Neuronal stem cell (in vitro differentiated cells): ENCODE results near the gene CADPS.

Experiments
- DNase-seq: peaks from one replicate; pipeline ENCODE4 v3.0.0-alpha.2; 2013; ENCODE audit warnings: low spot score
- H2AFZ ChIP-seq: one replicate; pipeline ENCODE4 v1.6.1; 2013; ENCODE audit warnings: mild to moderate bottlenecking, low read length, inconsistent platforms
- H2AK5ac ChIP-seq: 2 replicates; pipeline ENCODE4 v1.6.1; 2013; ENCODE audit warnings: low read depth, mild to moderate bottlenecking, inconsistent platforms, low read length, moderate library complexity, mixed read lengths
- H2BK120ac ChIP-seq: 2 replicates; pipeline ENCODE4 v1.6.1; 2013; ENCODE audit warnings: low read depth, mild to moderate bottlenecking, inconsistent platforms, low read length, moderate library complexity, mixed read lengths
- H2BK12ac ChIP-seq: one replicate; pipeline ENCODE4 v1.6.1; 2013; ENCODE audit warnings: low read length, inconsistent platforms
- H2BK15ac ChIP-seq: 2 replicates; pipeline ENCODE4 v1.6.1; 2013; ENCODE audit warnings: mild to moderate bottlenecking, low read length, inconsistent platforms, mixed read lengths
- H2BK5ac ChIP-seq: one replicate; pipeline ENCODE4 v1.6.1; 2013; ENCODE audit warnings: inconsistent platforms, mild to moderate bottlenecking, low read length, moderate library complexity
- H3K14ac ChIP-seq: one replicate; pipeline ENCODE4 v1.6.1; 2013; ENCODE audit warnings: low read length, inconsistent platforms
- H3K18ac ChIP-seq: 2 replicates; pipeline ENCODE4 v1.6.1; 2013; ENCODE audit warnings: low read length, inconsistent platforms
- H3K23ac ChIP-seq: 2 replicates; pipeline ENCODE4 v1.6.1; 2013; ENCODE audit warnings: low read depth, mild to moderate bottlenecking, mixed read lengths, low read length, inconsistent platforms; ENCODE audit not compliant: poor library complexity
- H3K27ac ChIP-seq: replicated peaks from 3 replicates; pipeline ENCODE4 v1.5.1; 2013; ENCODE audit warnings: low read length, inconsistent platforms
- H3K27me3 ChIP-seq, 3 experiments: 2 replicates each; pipeline ENCODE4 v1.6.1; 2013; ENCODE audit warnings: low read length in 3 of 3, mild to moderate bottlenecking in 2 of 3, inconsistent platforms in 1 of 3, low read depth in 1 of 3, mixed read lengths in 1 of 3, moderate library complexity in 1 of 3; ENCODE audit not compliant: control insufficient read depth in 3 of 3, insufficient read depth in 3 of 3
- H3K36me3 ChIP-seq, 2 donors: replicated peaks in 1 of 2; 2 replicates each; pipeline ENCODE4 v1.6.1; 2013; ENCODE audit warnings: low read length in 2 of 2; ENCODE audit not compliant: control insufficient read depth in 2 of 2, insufficient read depth in 2 of 2
- H3K4ac ChIP-seq: 2 replicates; pipeline ENCODE4 v1.6.1; 2013; ENCODE audit warnings: inconsistent platforms, mild to moderate bottlenecking, low read length, moderate library complexity
- H3K4me1 ChIP-seq, 2 donors: 1 replicate in 1 of 2; 2 replicates in 1 of 2; pipeline ENCODE4 v1.6.1; 2013; ENCODE audit warnings: low read length in 2 of 2, low read depth in 1 of 2; ENCODE audit not compliant: control insufficient read depth in 2 of 2, insufficient read depth in 1 of 2
- H3K4me2 ChIP-seq: one replicate; pipeline ENCODE4 v1.6.1; 2013; ENCODE audit warnings: mild to moderate bottlenecking, low read length, inconsistent platforms; ENCODE audit not compliant: insufficient read depth, poor library complexity, severe bottlenecking
- H3K4me3 ChIP-seq, 2 donors: 2 replicates each; pipeline ENCODE4 v1.5.1; 2013; ENCODE audit warnings: low read length in 2 of 2, mild to moderate bottlenecking in 2 of 2, inconsistent platforms in 1 of 2, moderate library complexity in 1 of 2
- H3K79me1 ChIP-seq: one replicate; pipeline ENCODE4 v1.6.1; 2013; ENCODE audit warnings: low read depth, mild to moderate bottlenecking, inconsistent platforms, low read length, moderate library complexity
- H3K9ac ChIP-seq: one replicate; pipeline ENCODE4 v1.6.1; 2013; ENCODE audit warnings: mild to moderate bottlenecking, low read depth, low read length, inconsistent platforms; ENCODE audit not compliant: poor library complexity
- H3K9me3 ChIP-seq, 2 donors: replicated peaks in 1 of 2; 2 replicates each; pipeline versions ENCODE3 to v1.6.1; 2013; ENCODE audit warnings: low read length in 2 of 2, mild to moderate bottlenecking in 2 of 2, inconsistent platforms in 1 of 2, low read depth in 1 of 2, mixed read lengths in 1 of 2, moderate library complexity in 1 of 2; ENCODE audit not compliant: control insufficient read depth in 2 of 2, insufficient read depth in 1 of 2
- H4K8ac ChIP-seq: one replicate; pipeline ENCODE4 v1.6.1; 2013; ENCODE audit warnings: low read depth, mild to moderate bottlenecking, inconsistent platforms, low read length, moderate library complexity
- H4K91ac ChIP-seq: one replicate; pipeline ENCODE4 v1.6.1; 2013; ENCODE audit warnings: low read length, low read depth, mild to moderate bottlenecking, inconsistent platforms; ENCODE audit not compliant: poor library complexity
- WGBS, 2 donors: extraction: QIAGEN DNeasy Blood & Tissue Kit; methylation state at CpG; one replicate each; pipeline ENCODE4 v1.1.7; 2013; ENCODE audit warnings: missing lambda C conversion rate in 2 of 2, mixed read lengths in 1 of 2; ENCODE audit not compliant: insufficient read length in 2 of 2, insufficient replicate concordance in 1 of 2; ENCODE audit errors: extremely low coverage in 2 of 2; 5-methylcytosine and 5-hydroxymethylcytosine counted together

Gene CADPS

DNA sequence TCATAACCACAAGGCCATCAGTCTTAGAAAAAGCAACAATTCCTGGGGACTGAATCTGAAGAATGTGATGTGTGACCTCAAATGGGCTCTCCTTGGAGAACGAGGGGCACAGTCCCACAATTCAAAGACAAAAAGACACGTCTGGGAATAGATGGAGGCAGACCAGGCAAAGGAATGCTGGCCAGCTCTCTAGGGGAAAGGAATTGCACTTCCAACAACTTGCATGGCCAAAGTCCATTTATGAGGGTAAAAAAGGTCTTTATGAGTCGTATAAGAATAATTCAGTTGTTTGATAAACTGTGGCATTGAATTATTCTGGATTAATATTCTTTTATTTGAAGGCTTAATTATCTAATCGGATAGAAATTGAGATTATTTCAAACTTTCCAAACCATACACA is 321.4 kb downstream of the CADPS start:
- Histone ChIP-seq H3K4me2 (no peak overlapping the region), H4K91ac (no peak overlapping the region), H2BK120ac (no peak overlapping the region), H3K4ac (no peak overlapping the region), H4K8ac (no peak overlapping the region), H3K9me3 (no peaks in the 10 kb centered on the region), H2BK15ac (no peak overlapping the region), H3K23ac (no peak overlapping the region), H3K9ac (no peak overlapping the region), H3K27ac (no peak overlapping the region), H3K18ac (no peak overlapping the region), H2BK5ac (no peak overlapping the region), H3K14ac (no peak overlapping the region), H2BK12ac (no peak overlapping the region), H3K27me3 (peaks cover 0 to 3% (median 0%) of the 10 kb centered on the region in 3 experiments), H3K4me3 (no peak overlapping the region), H3K4me1 (peaks cover 0 to 2% of the 10 kb centered on the region in 2 donors), H3K36me3 (no peaks in the 10 kb centered on the region), H2AK5ac (no peak overlapping the region), H3K79me1 (no peaks in the 10 kb centered on the region), H2AFZ (no peak overlapping the region)
- WGBS, 2 donors = no CpG with 5 or more reads among the region's 4 CpGs
- DNase-seq = no peak

DNA sequence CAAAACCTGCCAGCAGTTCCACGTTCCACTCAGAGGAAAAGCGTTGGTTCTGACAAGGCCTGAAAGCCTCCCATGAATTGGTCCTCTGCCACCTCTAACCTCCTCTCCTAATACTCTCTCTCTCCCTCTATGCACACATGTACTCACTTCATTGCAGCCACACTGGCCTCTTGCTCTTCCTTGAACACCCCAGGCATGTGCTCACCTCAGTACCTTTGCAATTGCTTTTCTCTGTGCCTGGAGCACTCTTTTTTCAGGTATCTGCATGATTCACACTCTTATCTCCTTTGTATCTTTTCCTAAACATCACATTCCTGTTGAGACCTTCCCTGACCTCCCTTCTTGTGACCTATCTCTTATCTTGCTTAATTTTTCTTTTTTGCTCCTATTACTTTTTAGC is 323.7 kb downstream of the CADPS start:
- no CpG with 5 or more reads among the region's 2 CpGs for WGBS, 2 donors
- no peak overlapping the region for H3K9ac ChIP-seq
- no peak overlapping the region for H3K23ac ChIP-seq
- no peak overlapping the region for H3K18ac ChIP-seq
- no peak overlapping the region for H2BK5ac ChIP-seq
- no peaks in the 10 kb centered on the region for H3K36me3 ChIP-seq
- no peaks in the 10 kb centered on the region for H3K4me1 ChIP-seq
- peaks cover 0 to 9% (median 0%) of the 10 kb centered on the region in 3 experiments for H3K27me3 ChIP-seq
- no peak overlapping the region for H2AK5ac ChIP-seq
- H2BK120ac ChIP-seq = no peak overlapping the region
- H3K27ac ChIP-seq = no peak overlapping the region
- no peak overlapping the region for H3K14ac ChIP-seq
- H3K4ac ChIP-seq = no peak overlapping the region
- H3K4me2 ChIP-seq = no peak overlapping the region
- H3K9me3 ChIP-seq = no peaks in the 10 kb centered on the region
- no peak overlapping the region for H2BK12ac ChIP-seq
- no peaks in the 10 kb centered on the region for H3K79me1 ChIP-seq
- no peak overlapping the region for H2BK15ac ChIP-seq
- no peak overlapping the region for H3K4me3 ChIP-seq
- H2AFZ ChIP-seq = no peak overlapping the region
- H4K8ac ChIP-seq = no peak overlapping the region
- H4K91ac ChIP-seq = no peak overlapping the region
- DNase-seq = no peak

DNA sequence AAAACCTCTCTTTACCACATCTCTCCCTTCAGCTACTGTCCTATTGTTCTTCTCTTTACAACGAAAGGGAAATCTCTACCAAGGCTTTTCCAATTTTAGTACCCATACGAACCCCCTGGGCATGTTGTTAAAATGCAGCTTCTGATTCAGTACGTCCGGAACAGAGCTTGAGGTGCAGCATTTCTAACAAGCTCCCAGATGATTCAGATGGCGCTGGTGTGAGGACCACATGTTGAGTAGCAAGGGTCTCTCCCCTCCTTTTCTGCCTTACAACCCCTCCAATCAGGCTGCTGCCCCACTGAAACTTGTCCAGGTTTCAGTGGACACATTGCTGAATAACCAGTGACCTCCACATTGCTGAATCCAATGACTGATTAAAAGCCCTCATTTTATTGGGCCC is 324.8 kb downstream of the CADPS start:
- Histone ChIP-seq H3K27me3 (peaks cover 0 to 9% (median 0%) of the 10 kb centered on the region in 3 experiments), H3K9ac (no peak overlapping the region), H2BK5ac (no peak overlapping the region), H2BK12ac (no peak overlapping the region), H3K79me1 (no peaks in the 10 kb centered on the region), H2BK120ac (no peak overlapping the region), H3K4me2 (no peak overlapping the region), H3K36me3 (no peaks in the 10 kb centered on the region), H3K4me1 (no peaks in the 10 kb centered on the region), H2AFZ (no peak overlapping the region), H2AK5ac (no peak overlapping the region), H3K23ac (no peak overlapping the region), H4K91ac (no peak overlapping the region), H2BK15ac (no peak overlapping the region), H3K4ac (no peak overlapping the region), H3K18ac (no peak overlapping the region), H4K8ac (no peak overlapping the region), H3K14ac (no peak overlapping the region), H3K27ac (no peak overlapping the region), H3K4me3 (no peak overlapping the region), H3K9me3 (no peaks in the 10 kb centered on the region)
- DNase-seq = no peak
- no CpG with 5 or more reads among the region's 5 CpGs for WGBS, 2 donors

DNA sequence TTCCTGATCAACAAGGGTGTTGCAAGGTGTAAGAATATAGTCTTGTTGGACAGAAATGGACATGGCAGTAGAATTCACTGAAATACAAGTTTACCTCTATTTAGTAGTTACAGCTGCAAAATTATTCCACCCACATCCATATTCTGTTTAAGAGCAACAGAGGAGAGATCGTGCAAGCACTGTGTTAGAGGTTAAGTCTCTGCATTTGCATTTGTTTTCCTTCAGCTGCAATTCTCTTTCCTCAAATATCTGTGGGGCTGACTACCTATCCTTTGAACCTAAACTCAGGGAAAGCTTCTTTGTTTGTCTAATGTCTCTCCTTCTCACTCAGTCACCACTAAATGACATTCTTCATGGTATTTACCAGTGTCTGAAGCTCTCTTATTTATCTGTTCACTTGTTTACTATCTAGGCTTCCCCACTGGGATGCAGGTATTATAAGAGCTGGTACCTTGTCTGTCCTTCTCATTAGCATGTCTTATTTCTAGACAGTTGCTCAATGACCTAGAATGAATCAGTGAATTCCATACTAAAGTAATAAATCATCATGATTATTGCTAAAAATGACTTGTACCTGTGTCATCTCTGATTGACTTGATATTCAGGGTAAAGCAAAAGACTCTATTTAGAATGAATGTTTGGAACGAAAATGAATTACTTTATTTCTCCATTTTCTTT is 326.5 kb downstream of the CADPS start:
- Histone ChIP-seq H4K91ac (no peak overlapping the region), H3K14ac (no peak overlapping the region), H3K4ac (no peak overlapping the region), H2AFZ (no peak overlapping the region), H3K79me1 (no peaks in the 10 kb centered on the region), H3K36me3 (no peaks in the 10 kb centered on the region), H2AK5ac (no peak overlapping the region), H3K27ac (no peak overlapping the region), H3K9me3 (no peaks in the 10 kb centered on the region), H3K4me3 (no peak overlapping the region), H3K18ac (no peak overlapping the region), H4K8ac (no peak overlapping the region), H2BK15ac (no peak overlapping the region), H3K27me3 (peaks cover 0 to 15% (median 0%) of the 10 kb centered on the region in 3 experiments), H3K4me2 (no peak overlapping the region), H2BK12ac (no peak overlapping the region), H3K23ac (no peak overlapping the region), H2BK120ac (no peak overlapping the region), H2BK5ac (no peak overlapping the region), H3K9ac (no peak overlapping the region), H3K4me1 (no peaks in the 10 kb centered on the region)
- WGBS, 2 donors = no CpG with 5 or more reads among the region's 2 CpGs
- no peak for DNase-seq
